Mucosa of descending colon (tissue), 3 donors: ENCODE measurements around the gene MRPL55. TPM values are rescaled to one million over a fixed set of nuclear protein-coding genes. Genes with fewer than 3 reads are reported as not detected.

Experiments
- ATAC-seq: fragments of 200-7000 bp; cut with Tn5 transposase; one replicate; pipeline ENCODE4 v1.9.1; 2020; ENCODE audit warnings: mild to moderate bottlenecking, moderate library complexity
- DNase-seq, 3 donors: peaks; one replicate each; pipeline ENCODE4 v3.0.0-alpha.2; 2020
- H3K36me3 ChIP-seq: fragments of 200-600 bp; one replicate; pipeline ENCODE4 v1.8.0; 2021; ENCODE audit warnings: low read depth, mild to moderate bottlenecking
- H3K4me1 ChIP-seq: fragments of 200-600 bp; one replicate; pipeline ENCODE4 v1.8.0; 2021; ENCODE audit warnings: low read depth, mild to moderate bottlenecking
- H3K4me3 ChIP-seq: fragments of 200-600 bp; one replicate; pipeline ENCODE4 v1.8.0; 2021; ENCODE audit warnings: mild to moderate bottlenecking
- H3K9me3 ChIP-seq: fragments of 200-600 bp; one replicate; pipeline ENCODE4 v1.8.0; 2021; ENCODE audit warnings: mild to moderate bottlenecking
- CTCF ChIP-seq: fragments of 200-600 bp; IDR thresholded peaks from one replicate; pipeline ENCODE4 v1.8.0; 2022; ENCODE audit warnings: antibody characterized with exemption, mild to moderate bottlenecking
- intact Hi-C, 2 donors: fragments of 100-400 bp; cut with DNase I in 1 of 2; cut with micrococcal nuclease in 1 of 2; formaldehyde crosslinking; loops; one replicate each; pipeline versions ENCODE4 v1.11.0 to v1.11.1; 2022; cut with DNase I, micrococcal nuclease
- total RNA-seq, 3 donors: library from RNA; stranded (reverse); fragmentation: NEBNext Ultra II Directional in 2 of 3; extraction: Animal tissue kit (Norgen Biotek cat#: 25700) in 2 of 3; gene quantifications; one replicate each; pipeline versions ENCODE4 v1.2.1 to v1.2.4, GENCODE V29; 2021 to 2023
- donor health status: DM: no; HTN: no; CAD: no; lungs with moderate emphysema.
- donor health status: DM: no; HTN: no; CAD: no.
- donor health status: DM: no; HTN: yes; CAD: no.

MRPL55 gene
- total RNA-seq, 3 donors from 2014 or later: 24.3 to 42.1 (median 37.3) TPM

GRCh38 chr1:228088586-228089498 lies 20.3 kb downstream of the MRPL55 start:
- no peak for TF ChIP-seq CTCF
- H3K9me3 ChIP-seq: no peaks in the 10 kb centered on the region
- H3K4me1 ChIP-seq: peaks cover 77% of the 10 kb centered on the region
- no peak overlapping the region for H3K4me3 ChIP-seq
- peak in 1 of 3 donors; percentile 50 for DNase-seq
- H3K36me3 ChIP-seq: no peaks in the 10 kb centered on the region
- intact Hi-C loops: no loop called here
- ATAC-seq: peak; percentile 5

GRCh38 chr1:228087771-228088251 lies 21.3 kb downstream of the MRPL55 start:
- H3K36me3 ChIP-seq: no peaks in the 10 kb centered on the region
- no peaks in the 10 kb centered on the region for H3K9me3 ChIP-seq
- no peak overlapping the region for H3K4me3 ChIP-seq
- ATAC-seq (no peak), DNase-seq (peak in 2 of 3 donors; percentile 27 to 59)
- TF ChIP-seq CTCF: no peak
- intact Hi-C loops: no loop called here
- H3K4me1 ChIP-seq: peaks cover 77% of the 10 kb centered on the region

- Histone ChIP-seq H3K9me3 (no peaks in the 10 kb centered on the region), H3K4me3 (no peak overlapping the region), H3K36me3 (no peaks in the 10 kb centered on the region), H3K4me1 (peaks cover 69% of the 10 kb centered on the region)
- intact Hi-C loops: no loop called here
- DNase-seq (peak; percentile 50 to 59 (median 51)), ATAC-seq (peak; percentile 43)
- TF ChIP-seq CTCF: no peak
Observed at GRCh38 chr1:228085287-228085951, 23.7 kb downstream of the MRPL55 start.

GRCh38 chr1:228084797-228085196 lies 24.3 kb downstream of the MRPL55 start:
- H3K4me1 ChIP-seq: peaks cover 64% of the 10 kb centered on the region
- no peak for TF ChIP-seq CTCF
- ATAC-seq: no peak
- intact Hi-C loops: no loop called here
- H3K36me3 ChIP-seq: no peaks in the 10 kb centered on the region
- DNase-seq: peak in 1 of 3 donors; percentile 19
- H3K9me3 ChIP-seq: no peaks in the 10 kb centered on the region
- H3K4me3 ChIP-seq: no peak overlapping the region

- intact Hi-C loops: no loop called here
Observed at GRCh38 chr1:228084325-228084724, 24.8 kb downstream of the MRPL55 start.

More at GRCh38 chr1:228084325-228084724, 24.8 kb downstream of the MRPL55 start:
- ATAC-seq (no peak), DNase-seq (no peak)
- TF ChIP-seq CTCF: no peak
- Histone ChIP-seq H3K4me3 (no peak overlapping the region), H3K36me3 (no peaks in the 10 kb centered on the region), H3K9me3 (no peaks in the 10 kb centered on the region), H3K4me1 (peaks cover 59% of the 10 kb centered on the region)
